Esophagus (tissue), 2 donors: ENCODE results near the gene KCNJ6. TPM values are rescaled to one million over a fixed set of nuclear protein-coding genes. Genes with fewer than 3 reads are reported as not detected.
"Not testable (repeated sequence)": the region's sequence is repeated elsewhere in the genome, so short reads cannot be mapped to it uniquely, and the experiment has no call there.

Source experiments
- H3K27ac ChIP-seq, 2 donors: one replicate each; pipeline ENCODE4 v1.5.1; 2013; ENCODE audit warnings: low read depth in 2 of 2, mild to moderate bottlenecking in 2 of 2, inconsistent platforms in 1 of 2, low read length in 1 of 2, moderate library complexity in 1 of 2
- H3K27me3 ChIP-seq, 2 donors: one replicate each; pipeline ENCODE4 v1.6.1; 2013; ENCODE audit warnings: low read length in 2 of 2, control low read depth in 1 of 2, mild to moderate bottlenecking in 1 of 2; ENCODE audit not compliant: insufficient read depth in 2 of 2, control insufficient read depth in 1 of 2
- H3K36me3 ChIP-seq, 2 donors: one replicate each; pipeline ENCODE4 v1.6.1; 2013; ENCODE audit warnings: low read length in 1 of 2; ENCODE audit not compliant: control insufficient read depth in 2 of 2, insufficient read depth in 2 of 2
- H3K4me1 ChIP-seq, 2 donors: one replicate each; pipeline ENCODE4 v1.6.1; 2013; ENCODE audit warnings: low read length in 1 of 2; ENCODE audit not compliant: control insufficient read depth in 2 of 2, insufficient read depth in 2 of 2
- H3K4me3 ChIP-seq, 2 donors: one replicate each; pipeline ENCODE4 v1.5.1; 2013; ENCODE audit warnings: low read length in 2 of 2, mild to moderate bottlenecking in 2 of 2, low read depth in 1 of 2, moderate library complexity in 1 of 2
- H3K9me3 ChIP-seq, 2 donors: one replicate each; pipeline ENCODE4 v1.6.1; 2013; ENCODE audit warnings: mild to moderate bottlenecking in 2 of 2, low read depth in 1 of 2, low read length in 1 of 2, moderate library complexity in 1 of 2; ENCODE audit not compliant: control insufficient read depth in 2 of 2, insufficient read depth in 1 of 2
- WGBS, 2 donors: extraction: QIAGEN DNeasy Blood & Tissue Kit; methylation state at CpG; one replicate each; pipeline ENCODE4 v1.1.7; 2013; 5-methylcytosine and 5-hydroxymethylcytosine counted together
- polyA plus RNA-seq, 2 donors: library from polyadenylated mRNA; stranded (reverse); fragments of 200-250 nt; gene quantifications; one replicate each; pipeline ENCODE4 v1.2.3, GENCODE V29; 2013
- donor health status: healthy with polysubstance abuse.
- donor health status: Bipolar disorder and iron deficiency.

KCNJ6 gene
- polyA plus RNA-seq, 2 donors: under 0.01 TPM; not detected in 1

GRCh38 chr21:37937668-37938067 is 21.4 kb upstream of the KCNJ6 start:
- Histone ChIP-seq H3K4me3 (no peak overlapping the region), H3K4me1 (no peaks in the 10 kb centered on the region), H3K36me3 (no peaks in the 10 kb centered on the region), H3K9me3 (peaks cover 0 to 4% of the 10 kb centered on the region in 2 donors), H3K27ac (no peak overlapping the region), H3K27me3 (no peaks in the 10 kb centered on the region)
- 55 to 60% methylated on average over 9 of the region's 9 CpGs for WGBS, 2 donors

GRCh38 chr21:37936010-37936785 is 19.9 kb upstream of the KCNJ6 start:
- WGBS, 2 donors: 87 to 90% methylated on average over 4 of the region's 4 CpGs

GRCh38 chr21:37932936-37933335 is 16.7 kb upstream of the KCNJ6 start:
- H3K4me1 ChIP-seq: no peaks in the 10 kb centered on the region
- no peaks in the 10 kb centered on the region for H3K36me3 ChIP-seq
- 90% methylated on average over 2 of the region's 2 CpGs for WGBS, 2 donors
- H3K4me3 ChIP-seq: no peak overlapping the region
- no peaks in the 10 kb centered on the region for H3K27me3 ChIP-seq
- no peak overlapping the region for H3K27ac ChIP-seq
- H3K9me3 ChIP-seq: no peaks in the 10 kb centered on the region

More at GRCh38 chr21:37936010-37936785, 19.9 kb upstream of the KCNJ6 start:
- no peak overlapping the region for H3K27ac ChIP-seq
- no peaks in the 10 kb centered on the region for H3K36me3 ChIP-seq
- no peaks in the 10 kb centered on the region for H3K27me3 ChIP-seq
- peaks cover 0 to 4% of the 10 kb centered on the region in 2 donors for H3K9me3 ChIP-seq
- no peak overlapping the region for H3K4me3 ChIP-seq
- H3K4me1 ChIP-seq: no peaks in the 10 kb centered on the region

- Histone ChIP-seq H3K9me3 (peaks cover 0 to 2% of the 10 kb centered on the region in 2 donors), H3K27me3 (no peaks in the 10 kb centered on the region), H3K27ac (no peak overlapping the region), H3K36me3 (no peaks in the 10 kb centered on the region), H3K4me3 (no peak overlapping the region), H3K4me1 (no peaks in the 10 kb centered on the region)
- WGBS, 2 donors: 81 to 82% methylated on average over 3 of the region's 3 CpGs
Observed at GRCh38 chr21:37927711-37928110, 11.5 kb upstream of the KCNJ6 start.

GRCh38 chr21:37921091-37921490 is 4.8 kb upstream of the KCNJ6 start:
- H3K4me3 ChIP-seq: no peak overlapping the region
- 68 to 69% methylated on average over 3 of the region's 3 CpGs for WGBS, 2 donors
- peaks cover 0 to 2% of the 10 kb centered on the region in 2 donors for H3K4me1 ChIP-seq
- no peak overlapping the region for H3K27ac ChIP-seq
- H3K36me3 ChIP-seq: no peaks in the 10 kb centered on the region
- H3K9me3 ChIP-seq: no peaks in the 10 kb centered on the region
- peaks cover 0 to 5% of the 10 kb centered on the region in 2 donors for H3K27me3 ChIP-seq

GRCh38 chr21:37920302-37920701 is 4.0 kb upstream of the KCNJ6 start:
- not testable (repeated sequence) for H3K4me3 ChIP-seq, H3K36me3 ChIP-seq, H3K27ac ChIP-seq, H3K9me3 ChIP-seq, H3K4me1 ChIP-seq
- WGBS, 2 donors: 54 to 67% methylated on average over 8 of the region's 8 CpGs
- H3K27me3 ChIP-seq: peaks cover 2 to 11% of the 10 kb centered on the region in 2 donors

- 51 to 63% methylated on average over 4 of the region's 4 CpGs for WGBS, 2 donors
- H3K27ac ChIP-seq: no peak overlapping the region
- peaks cover 0 to 2% of the 10 kb centered on the region in 2 donors for H3K4me1 ChIP-seq
- H3K9me3 ChIP-seq: no peaks in the 10 kb centered on the region
- peaks cover 5 to 19% of the 10 kb centered on the region in 2 donors for H3K27me3 ChIP-seq
- no peaks in the 10 kb centered on the region for H3K36me3 ChIP-seq
- no peak overlapping the region for H3K4me3 ChIP-seq
Observed at GRCh38 chr21:37917612-37918011, 1.4 kb upstream of the KCNJ6 start.

- H3K4me1 ChIP-seq: peaks cover 0 to 2% of the 10 kb centered on the region in 2 donors
- WGBS, 2 donors: 3% methylated on average over 26 of the region's 26 CpGs
- no peak overlapping the region for H3K27ac ChIP-seq
- H3K27me3 ChIP-seq: peaks cover 7 to 20% of the 10 kb centered on the region in 2 donors
- H3K36me3 ChIP-seq: no peaks in the 10 kb centered on the region
- H3K4me3 ChIP-seq: peak overlapping the region in 1 of 2 donors; percentile 3
- H3K9me3 ChIP-seq: no peaks in the 10 kb centered on the region
Observed at GRCh38 chr21:37915941-37916309, 332 bp downstream of the KCNJ6 start.

GRCh38 chr21:37915497-37915911 is 753 bp downstream of the KCNJ6 start:
- H3K27ac ChIP-seq: no peak overlapping the region
- no peaks in the 10 kb centered on the region for H3K9me3 ChIP-seq
- WGBS, 2 donors: 5 to 7% methylated on average over 28 of the region's 28 CpGs
- H3K4me3 ChIP-seq: no peak overlapping the region
- H3K36me3 ChIP-seq: no peaks in the 10 kb centered on the region
- H3K27me3 ChIP-seq: peaks cover 7 to 20% of the 10 kb centered on the region in 2 donors
- peaks cover 0 to 2% of the 10 kb centered on the region in 2 donors for H3K4me1 ChIP-seq

GRCh38 chr21:37912616-37913015 is 3.6 kb downstream of the KCNJ6 start:
- peaks cover 10 to 20% of the 10 kb centered on the region in 2 donors for H3K27me3 ChIP-seq
- peaks cover 0 to 2% of the 10 kb centered on the region in 2 donors for H3K4me1 ChIP-seq
- H3K9me3 ChIP-seq: no peaks in the 10 kb centered on the region
- no peak overlapping the region for H3K27ac ChIP-seq
- no peak overlapping the region for H3K4me3 ChIP-seq
- H3K36me3 ChIP-seq: no peaks in the 10 kb centered on the region
